Stimulated activated naive CD8-positive, alpha-beta T cell treated with anti-CD3 and anti-CD28 coated beads, Interleukin-15, amount 100 ng/mL, for 72 hours (primary cell): ENCODE results near the gene PRKN.

Experiments
- ATAC-seq: fragments of 150-1000 bp; cut with Tn5 transposase; 2 replicates; pipeline ENCODE4 v1.10.0; 2021; ENCODE audit warnings: mild to moderate bottlenecking, moderate library complexity
- DNase-seq, 2 donors: peaks; one replicate each; pipeline ENCODE4 v3.0.0; 2021 to 2022
- H3K27ac Mint-ChIP-seq, 2 donors: one replicate each; pipeline ENCODE4 v1.8.0; 2022; ENCODE audit warnings: mild to moderate bottlenecking in 2 of 2, mixed read lengths in 2 of 2, moderate library complexity in 2 of 2
- H3K27me3 Mint-ChIP-seq: one replicate; pipeline ENCODE4 v1.8.0; 2022; ENCODE audit warnings: mixed read lengths
- H3K4me1 Mint-ChIP-seq: one replicate; pipeline ENCODE4 v1.8.0; 2022; ENCODE audit warnings: mild to moderate bottlenecking, mixed read lengths
- H3K4me3 Mint-ChIP-seq, 2 donors: one replicate each; pipeline ENCODE4 v1.8.0; 2022; ENCODE audit warnings: mild to moderate bottlenecking in 2 of 2, mixed read lengths in 2 of 2, moderate library complexity in 1 of 2
- H3K9me3 Mint-ChIP-seq, 2 donors: one replicate each; pipeline ENCODE4 v1.8.0; 2022; ENCODE audit warnings: mixed read lengths in 2 of 2

The PRKN gene

DNA sequence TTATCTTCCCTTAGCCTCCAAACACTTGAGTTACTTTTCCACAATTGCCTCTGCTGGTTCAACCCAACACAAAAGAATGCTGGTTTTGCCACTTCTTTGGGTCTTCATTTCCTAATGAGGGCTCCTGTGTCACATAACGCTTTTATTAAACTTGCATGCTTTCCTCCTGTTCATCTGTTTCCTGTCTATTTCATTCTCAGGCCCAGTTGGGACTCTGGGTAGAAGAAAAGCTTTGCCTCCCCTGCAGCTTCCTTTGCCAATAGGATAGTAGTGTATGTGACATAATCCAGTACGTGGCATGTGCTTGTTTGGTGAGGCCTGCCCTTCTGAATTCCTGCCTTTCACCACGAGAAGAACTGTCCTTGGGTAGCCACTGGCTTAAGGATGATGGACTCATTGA is 924.4 kb downstream of the PRKN start:
- Mint-ChIP-seq H3K27ac (no peak overlapping the region), H3K4me3 (no peak overlapping the region), H3K4me1 (peaks cover 6% of the 10 kb centered on the region), H3K27me3 (no peaks in the 10 kb centered on the region), H3K9me3 (no peaks in the 10 kb centered on the region)
- ATAC-seq = no peak
- DNase-seq = no peak

DNA sequence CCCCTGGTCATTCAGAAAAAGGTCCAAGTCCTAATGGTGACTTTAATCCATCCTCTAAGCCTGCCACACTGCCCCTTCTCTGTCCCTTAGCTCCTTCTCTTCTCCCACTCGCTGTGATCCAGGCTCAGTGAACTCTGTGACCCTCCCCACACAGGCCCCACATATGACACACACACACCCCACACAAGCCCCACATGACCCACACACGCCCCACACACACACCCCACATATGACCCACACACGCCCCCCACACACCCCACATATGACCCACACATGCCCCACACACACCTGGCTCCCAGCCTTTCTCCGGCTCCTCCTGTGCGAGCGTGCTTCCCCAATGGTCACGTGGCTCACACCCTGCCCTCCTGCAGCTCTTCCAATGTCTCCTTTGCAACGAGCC is 925.3 kb downstream of the PRKN start:
- H3K27me3 Mint-ChIP-seq = no peaks in the 10 kb centered on the region
- peaks cover 6% of the 10 kb centered on the region for H3K4me1 Mint-ChIP-seq
- no peak overlapping the region for H3K4me3 Mint-ChIP-seq
- ATAC-seq = peak; percentile 53
- no peaks in the 10 kb centered on the region for H3K9me3 Mint-ChIP-seq
- H3K27ac Mint-ChIP-seq = no peak overlapping the region
- no peak for DNase-seq

DNA sequence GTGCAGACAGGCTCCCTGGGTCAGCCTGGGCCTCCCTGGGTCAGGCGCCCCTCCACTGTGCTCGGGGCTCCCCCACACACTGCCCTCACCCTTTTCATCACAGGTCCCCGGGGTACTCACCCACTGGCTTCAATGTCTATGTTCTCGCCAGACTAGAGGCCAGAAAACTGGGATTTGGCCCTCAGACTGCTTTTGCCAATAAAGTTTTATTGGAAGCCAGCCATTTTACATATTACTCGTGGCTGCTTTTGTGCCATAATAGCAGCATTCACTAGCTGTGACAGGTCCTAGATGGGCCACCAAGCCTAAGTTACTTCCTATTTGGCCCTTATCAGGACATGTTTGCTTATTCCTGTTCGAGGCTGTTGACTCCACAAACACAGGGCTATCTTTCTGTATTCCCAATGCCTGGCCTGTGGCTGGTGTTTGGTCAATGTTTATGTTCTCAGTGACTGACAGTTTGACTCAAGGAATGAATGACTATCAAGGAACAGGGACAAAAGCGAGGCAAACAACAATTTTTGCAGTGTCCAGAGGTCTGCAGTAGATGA is 928.6 kb downstream of the PRKN start:
- DNase-seq (no peak), ATAC-seq (no peak)
- Mint-ChIP-seq H3K9me3 (peaks cover 0 to 7% of the 10 kb centered on the region in 2 donors), H3K27me3 (no peaks in the 10 kb centered on the region), H3K27ac (no peak overlapping the region), H3K4me1 (no peaks in the 10 kb centered on the region), H3K4me3 (no peak overlapping the region)

DNA sequence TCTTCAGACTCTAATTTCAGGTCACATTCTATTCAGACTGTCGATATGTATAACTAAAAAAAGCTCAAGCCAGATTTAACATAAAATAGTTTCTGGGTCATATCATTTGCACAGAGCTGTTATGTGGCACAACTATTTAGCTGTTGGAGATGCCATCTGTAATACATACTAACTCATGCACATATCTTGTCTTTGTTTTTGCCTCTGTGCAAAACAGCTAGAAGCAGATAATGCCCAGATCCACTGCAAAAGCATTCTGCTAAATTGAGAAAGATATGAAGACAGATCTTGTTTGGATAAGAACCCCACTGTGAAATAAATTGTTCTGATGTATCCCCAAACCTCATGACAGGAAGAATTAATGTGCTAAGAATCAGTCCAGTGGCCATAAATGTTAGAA is 930.9 kb downstream of the PRKN start:
- ATAC-seq (no peak), DNase-seq (no peak)
- peaks cover 0 to 7% of the 10 kb centered on the region in 2 donors for H3K9me3 Mint-ChIP-seq
- H3K4me3 Mint-ChIP-seq = no peak overlapping the region
- H3K4me1 Mint-ChIP-seq = no peaks in the 10 kb centered on the region
- H3K27ac Mint-ChIP-seq = no peak overlapping the region
- H3K27me3 Mint-ChIP-seq = no peaks in the 10 kb centered on the region

DNA sequence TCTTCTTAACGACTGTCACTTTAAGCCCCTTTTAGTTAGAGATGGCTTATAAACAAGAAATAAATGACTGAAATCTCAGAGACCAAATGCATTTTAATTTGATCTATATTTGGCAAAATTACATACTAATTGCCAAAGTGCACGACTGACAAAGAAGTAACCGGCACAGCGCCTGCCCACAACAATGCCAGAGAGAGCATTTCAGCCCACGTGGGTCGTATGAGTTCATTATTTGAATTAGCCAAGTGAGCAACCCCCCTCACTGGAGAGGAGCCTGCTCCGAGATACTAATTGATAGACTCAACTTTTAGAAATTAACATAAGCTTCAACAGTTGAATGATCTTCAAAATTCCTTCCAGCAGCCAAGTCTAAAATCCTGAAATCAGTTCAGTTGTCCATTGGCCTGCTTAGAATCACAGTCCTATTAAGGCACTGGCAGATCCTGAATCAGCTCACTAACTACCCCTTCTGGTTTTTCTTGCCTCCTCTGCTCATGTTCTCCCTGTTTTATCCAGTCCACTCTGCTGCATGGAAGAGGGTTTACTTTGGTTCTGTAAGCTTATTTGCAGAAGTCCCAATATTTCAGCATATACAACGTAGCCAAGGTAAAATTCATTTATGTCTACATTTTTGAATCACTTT is 934.6 kb downstream of the PRKN start:
- peaks cover 0 to 22% of the 10 kb centered on the region in 2 donors for H3K9me3 Mint-ChIP-seq
- H3K27me3 Mint-ChIP-seq = no peaks in the 10 kb centered on the region
- ATAC-seq = no peak
- no peak for DNase-seq
- no peak overlapping the region for H3K4me3 Mint-ChIP-seq
- no peak overlapping the region for H3K27ac Mint-ChIP-seq
- H3K4me1 Mint-ChIP-seq = no peaks in the 10 kb centered on the region

DNA sequence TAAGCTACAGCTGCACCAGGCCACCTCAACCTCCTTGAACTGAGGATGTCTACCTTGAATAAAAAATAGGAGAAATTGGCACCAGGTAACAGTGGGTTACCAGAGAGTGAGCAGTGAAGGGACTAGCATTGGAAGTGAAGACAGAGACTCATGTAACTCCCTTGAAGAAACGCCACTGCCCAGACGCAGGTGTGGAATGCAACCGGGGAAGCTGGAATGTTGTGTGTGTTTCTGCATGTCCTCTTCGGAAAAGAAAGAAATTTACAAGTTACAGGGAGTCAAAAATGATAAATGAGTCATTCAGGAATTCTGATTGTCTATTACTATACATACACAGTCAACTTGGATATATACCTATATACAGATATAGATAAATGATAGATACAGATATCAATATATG is 939.0 kb downstream of the PRKN start:
- Mint-ChIP-seq H3K9me3 (peaks cover 0 to 15% of the 10 kb centered on the region in 2 donors), H3K27ac (no peak overlapping the region)
- DNase-seq = no peak

DNA sequence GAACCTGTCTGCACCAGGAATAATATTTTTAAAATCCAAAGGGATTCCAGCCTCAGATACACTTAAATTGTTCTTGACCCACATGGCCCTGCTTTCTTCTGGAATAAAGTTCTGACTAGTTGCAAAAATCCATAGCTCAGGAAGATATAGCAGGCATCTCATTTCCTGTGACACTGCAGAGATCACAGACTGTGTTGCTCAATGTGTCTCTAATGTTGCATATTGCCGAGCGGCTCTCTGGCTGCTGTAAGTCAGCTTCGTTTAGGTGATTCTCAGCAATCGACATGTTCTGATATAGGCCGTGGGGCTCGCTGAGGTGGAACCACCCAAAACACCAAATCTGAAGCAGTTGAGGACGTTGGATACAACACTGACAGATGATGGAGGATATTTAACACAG is 955.4 kb downstream of the PRKN start:
- no peaks in the 10 kb centered on the region for H3K4me1 Mint-ChIP-seq
- no peaks in the 10 kb centered on the region for H3K9me3 Mint-ChIP-seq
- no peak for DNase-seq
- no peak for ATAC-seq
- no peak overlapping the region for H3K27ac Mint-ChIP-seq
- H3K27me3 Mint-ChIP-seq = no peaks in the 10 kb centered on the region
- no peak overlapping the region for H3K4me3 Mint-ChIP-seq

More for the DNA sequence above, 939.0 kb downstream of the PRKN start:
- Mint-ChIP-seq H3K27me3 (no peaks in the 10 kb centered on the region), H3K4me1 (no peaks in the 10 kb centered on the region), H3K4me3 (no peak overlapping the region)
- ATAC-seq = no peak

DNA sequence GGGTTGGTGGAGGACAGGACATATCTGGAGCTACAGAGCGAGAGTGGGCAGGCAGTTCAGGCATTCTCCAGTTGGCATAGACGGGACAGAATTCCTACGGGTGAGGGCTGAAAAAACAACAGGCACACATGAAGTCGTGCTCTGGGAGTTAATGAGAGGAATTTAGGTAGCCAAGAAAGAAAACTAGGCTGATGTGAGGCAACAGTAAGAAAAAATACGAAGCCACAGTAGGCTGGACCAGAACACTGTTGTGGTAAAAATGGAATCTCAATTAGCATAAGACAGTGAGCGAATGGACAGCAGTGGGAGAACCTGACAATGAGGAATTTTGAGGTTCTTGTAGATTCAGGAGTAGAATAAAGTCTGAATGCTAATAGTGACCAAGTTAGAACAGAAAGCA is 965.6 kb downstream of the PRKN start:
- no peaks in the 10 kb centered on the region for H3K27me3 Mint-ChIP-seq
- H3K27ac Mint-ChIP-seq = no peak overlapping the region
- DNase-seq = no peak
- H3K4me1 Mint-ChIP-seq = no peaks in the 10 kb centered on the region
- no peak overlapping the region for H3K4me3 Mint-ChIP-seq
- ATAC-seq = no peak
- no peaks in the 10 kb centered on the region for H3K9me3 Mint-ChIP-seq

DNA sequence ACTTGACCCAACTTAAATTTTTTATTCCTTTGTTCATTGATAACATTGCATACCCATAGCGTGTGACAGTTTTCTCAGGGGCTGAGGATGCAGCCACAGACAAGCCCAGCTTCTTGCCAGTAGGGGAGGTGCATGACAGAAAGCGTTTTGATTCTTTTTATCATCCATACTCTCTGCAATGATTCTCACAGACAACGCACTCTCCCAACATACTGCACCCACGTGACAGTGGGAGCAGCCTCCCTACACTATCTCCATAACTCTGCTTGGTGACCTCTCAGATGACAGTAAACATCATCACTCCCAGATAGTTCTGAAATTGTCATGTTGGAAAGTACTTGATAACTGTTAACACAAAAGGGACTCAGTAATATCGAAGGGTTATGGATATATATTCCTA is 972.5 kb downstream of the PRKN start:
- Mint-ChIP-seq H3K4me1 (no peaks in the 10 kb centered on the region), H3K9me3 (peaks cover 0 to 7% of the 10 kb centered on the region in 2 donors), H3K27ac (no peak overlapping the region), H3K4me3 (no peak overlapping the region), H3K27me3 (no peaks in the 10 kb centered on the region)
- ATAC-seq = no peak
- no peak for DNase-seq

DNA sequence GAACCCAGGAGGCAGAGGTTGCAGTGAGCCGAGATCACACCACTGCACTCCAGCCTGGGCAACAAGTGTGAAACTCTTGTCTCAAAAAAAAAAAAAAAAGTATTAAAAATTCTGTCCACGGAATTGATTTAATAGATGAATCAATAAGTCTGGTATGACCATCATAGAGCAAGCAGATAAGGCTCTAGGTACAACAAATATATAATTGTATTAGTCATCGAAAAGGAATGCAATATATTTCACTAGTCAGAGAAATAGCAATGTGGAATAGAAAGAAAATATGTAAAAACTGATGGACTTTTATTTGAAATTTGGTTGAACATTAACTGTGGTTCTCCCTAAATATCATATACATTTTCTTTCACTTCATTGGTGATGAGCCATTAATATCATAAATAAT is 976.9 kb downstream of the PRKN start:
- H3K27ac Mint-ChIP-seq = no peak overlapping the region
- H3K4me1 Mint-ChIP-seq = peaks cover 4% of the 10 kb centered on the region
- peaks cover 0 to 7% of the 10 kb centered on the region in 2 donors for H3K9me3 Mint-ChIP-seq
- DNase-seq (no peak), ATAC-seq (no peak)
- no peaks in the 10 kb centered on the region for H3K27me3 Mint-ChIP-seq
- no peak overlapping the region for H3K4me3 Mint-ChIP-seq

DNA sequence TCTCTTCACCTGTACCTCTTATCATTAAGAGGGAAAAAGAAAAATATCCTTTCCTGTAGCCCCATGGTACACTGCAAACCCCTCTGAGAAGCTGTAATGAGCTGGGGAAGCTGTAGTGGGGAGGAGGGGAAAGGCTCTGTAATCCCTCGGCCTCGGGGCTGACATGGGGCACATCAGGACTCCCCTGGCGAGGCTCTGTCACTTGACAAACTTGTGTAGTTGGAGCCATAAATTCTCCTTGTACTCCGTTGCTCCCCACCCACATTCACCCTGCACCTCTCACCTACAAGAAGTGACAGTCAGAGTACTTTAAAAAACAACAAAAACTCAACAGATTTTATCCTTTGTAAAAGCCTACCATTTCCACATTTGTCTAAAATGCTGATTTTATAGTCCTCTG is 978.0 kb downstream of the PRKN start:
- ATAC-seq = no peak
- Mint-ChIP-seq H3K27me3 (no peaks in the 10 kb centered on the region), H3K9me3 (peaks cover 0 to 7% of the 10 kb centered on the region in 2 donors), H3K4me3 (no peak overlapping the region), H3K4me1 (peaks cover 4% of the 10 kb centered on the region), H3K27ac (no peak overlapping the region)
- DNase-seq = no peak

DNA sequence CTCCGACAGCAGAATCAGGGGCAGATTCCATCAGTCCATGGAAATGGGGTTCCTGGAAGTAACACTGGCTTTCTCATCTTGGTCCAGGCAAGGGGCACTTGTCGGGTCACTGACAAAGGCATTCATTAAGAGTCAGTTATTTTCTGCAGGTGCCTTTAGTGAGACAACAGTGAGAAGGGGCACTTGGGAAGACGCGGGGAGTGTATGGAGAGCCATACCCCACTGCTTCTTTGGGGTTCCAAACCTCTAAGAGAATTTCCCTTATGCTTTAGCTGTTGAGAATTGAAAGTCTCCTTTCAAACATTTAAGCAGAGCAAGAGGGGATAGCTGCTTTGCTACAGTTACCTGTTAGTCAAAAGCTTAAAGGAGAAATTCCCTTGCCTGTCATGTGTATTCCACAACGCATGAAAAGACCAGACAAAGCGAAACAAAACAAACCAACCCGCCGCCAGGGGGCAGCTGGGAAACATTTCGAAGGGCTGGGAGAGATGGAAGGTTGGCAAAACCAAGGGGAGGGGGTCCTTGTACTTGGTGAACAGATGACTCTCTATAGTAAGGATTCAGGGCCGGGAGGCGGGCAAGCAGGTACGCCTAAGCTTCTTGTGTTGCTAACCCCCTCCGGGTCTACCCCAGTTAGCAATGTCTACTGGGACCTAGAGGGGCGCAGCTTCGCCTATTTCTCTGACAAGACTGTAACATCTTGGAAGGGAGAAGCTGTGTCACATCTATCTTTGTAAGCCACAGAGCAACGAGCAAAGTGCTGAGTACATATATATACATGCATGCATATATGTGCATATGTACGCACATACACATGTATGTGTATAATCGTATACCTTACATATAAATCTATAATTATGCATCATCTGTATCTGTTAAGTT is 978.8 kb downstream of the PRKN start:
- DNase-seq (peak; percentile 4 to 15), ATAC-seq (no peak)
- Mint-ChIP-seq H3K27ac (peak overlapping the region in 1 of 2 donors; percentile 49), H3K4me3 (no peak overlapping the region), H3K9me3 (peaks cover 0 to 7% of the 10 kb centered on the region in 2 donors), H3K4me1 (peaks cover 4% of the 10 kb centered on the region), H3K27me3 (no peaks in the 10 kb centered on the region)

DNA sequence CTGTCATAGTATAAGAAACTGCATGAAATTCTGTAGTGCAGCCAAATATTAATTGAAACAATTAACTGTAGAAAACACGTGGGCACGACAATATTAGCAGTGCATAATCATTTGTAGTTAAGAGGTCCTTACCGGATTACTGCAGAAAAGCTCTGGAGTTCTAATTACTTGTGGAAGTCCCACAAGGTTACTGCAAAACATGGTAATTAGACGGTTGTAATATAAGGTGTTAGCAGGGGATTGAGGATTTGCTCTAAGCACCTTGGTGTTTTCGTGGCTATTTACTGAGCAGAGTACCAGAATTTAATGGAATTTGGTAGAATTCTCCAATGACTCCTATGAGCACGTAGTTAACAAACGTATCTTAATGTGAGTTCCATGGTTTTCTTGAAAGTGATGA is 980.1 kb downstream of the PRKN start:
- no peak overlapping the region for H3K27ac Mint-ChIP-seq
- no peaks in the 10 kb centered on the region for H3K27me3 Mint-ChIP-seq
- DNase-seq (no peak), ATAC-seq (no peak)
- no peak overlapping the region for H3K4me3 Mint-ChIP-seq
- H3K4me1 Mint-ChIP-seq = peaks cover 4% of the 10 kb centered on the region
- peaks cover 0 to 7% of the 10 kb centered on the region in 2 donors for H3K9me3 Mint-ChIP-seq

DNA sequence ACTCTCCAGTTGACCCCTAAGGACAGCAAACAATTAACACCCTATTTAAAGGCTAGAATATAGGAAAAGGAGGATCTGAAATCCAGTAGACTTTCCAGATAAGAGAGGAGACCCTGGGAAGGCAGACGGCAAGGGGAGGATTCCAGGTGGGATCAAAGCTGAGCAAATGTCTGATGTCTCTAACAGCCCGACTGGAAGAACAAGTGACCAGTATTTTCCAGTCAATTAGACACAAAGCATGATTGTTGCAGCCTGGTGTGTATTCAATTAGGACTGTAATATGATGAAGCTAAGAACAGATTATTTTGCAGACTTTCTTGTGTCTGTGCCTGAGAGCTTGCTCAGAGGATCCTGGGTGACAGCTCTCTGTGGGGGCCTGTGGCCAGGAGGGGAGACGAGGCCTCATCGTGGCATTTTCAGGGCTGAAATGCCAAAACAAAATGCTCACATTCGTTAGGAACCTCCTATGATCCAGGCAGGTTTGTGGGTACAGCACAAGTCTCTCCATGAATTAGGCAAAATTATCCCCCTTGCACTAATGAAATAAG is 981.9 kb downstream of the PRKN start:
- ATAC-seq (no peak), DNase-seq (no peak)
- Mint-ChIP-seq H3K27ac (no peak overlapping the region), H3K4me1 (peaks cover 4% of the 10 kb centered on the region), H3K27me3 (no peaks in the 10 kb centered on the region), H3K9me3 (no peaks in the 10 kb centered on the region), H3K4me3 (no peak overlapping the region)

DNA sequence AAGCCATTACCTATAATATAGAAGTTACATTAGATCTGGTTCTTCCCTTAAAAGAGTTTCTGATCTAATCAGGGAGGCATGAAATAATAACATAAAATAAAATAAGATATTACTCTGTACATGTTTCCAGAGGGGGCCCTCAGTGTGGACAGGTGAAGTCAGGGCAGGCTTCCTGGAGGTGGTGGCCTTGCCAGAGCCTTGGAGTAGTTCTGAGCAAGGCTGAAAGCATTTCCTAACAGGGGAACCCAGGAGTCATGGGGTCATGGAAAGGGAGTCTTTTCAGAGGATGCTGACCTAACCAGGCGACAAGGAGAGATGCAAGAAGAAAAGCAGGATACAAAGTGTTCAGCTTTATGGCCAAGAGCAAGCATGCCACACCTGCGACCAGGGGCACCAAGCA is 982.4 kb downstream of the PRKN start:
- peaks cover 4% of the 10 kb centered on the region for H3K4me1 Mint-ChIP-seq
- no peak for ATAC-seq
- H3K4me3 Mint-ChIP-seq = no peak overlapping the region
- H3K27ac Mint-ChIP-seq = no peak overlapping the region
- no peak for DNase-seq
- no peaks in the 10 kb centered on the region for H3K9me3 Mint-ChIP-seq
- H3K27me3 Mint-ChIP-seq = no peaks in the 10 kb centered on the region
